Measurements from ENCODE around the gene CYP4F8. TPM values are rescaled to one million over a fixed set of nuclear protein-coding genes. Genes with fewer than 3 reads are reported as not detected.
"Not testable (repeated sequence)": the region's sequence is repeated elsewhere in the genome, so short reads cannot be mapped to it uniquely, and the experiment has no call there.

CYP4F8 gene
- total and polyA plus RNA-seq, 2 experiments from 2014 or later: not detected

- Histone ChIP-seq H3K4me3 (no peak within 1 kb of the TSS), H3F3A (ENCODE audit: insufficient read depth) (no peaks in the 10 kb centered on the region), H3K36me3 (ENCODE audit: low read depth) (no peaks in the 10 kb centered on the region), H3K9me2 (ENCODE audit: insufficient read depth) (no peaks in the 10 kb centered on the region), H3K4me2 (ENCODE audit: unreplicated experiment) (no peak within 1 kb of the TSS), H3K27ac (no peak within 1 kb of the TSS), H3K9ac (no peak within 1 kb of the TSS), H2AFZ (no peak within 1 kb of the TSS), H3K79me2 (ENCODE audit: insufficient read depth) (no peaks in the 10 kb centered on the region), H4K20me1 (ENCODE audit: insufficient read depth) (no peaks in the 10 kb centered on the region), H3K4me1 (ENCODE audit: insufficient read depth) (no peaks in the 10 kb centered on the region), H3K9me3 (ENCODE audit: low read depth) (no peaks in the 10 kb centered on the region), H3K27me3 (replicated peaks; ENCODE audit: insufficient read depth) (no peaks in the 10 kb centered on the region)
- in situ Hi-C loops (cut with MboI): loop anchor here (5.0 kb wide), 1 partner anchor 105 kb away; no protein-coding TSS in a partner anchor
- no peak for TF ChIP-seq EZH2phosphoT487 (IDR thresholded peaks at IDR 0.05; ENCODE audit: insufficient read depth, low read depth)
- TF ChIP-seq EZH2 (IDR thresholded peaks at IDR 0.05; ENCODE audit: insufficient read depth, poor library complexity, severe bottlenecking): no peak
- 1 to 2% methylated on average over 5 to 6 of the region's 6 CpGs for WGBS, 2 experiments (ENCODE audit: low coverage in 1 of 2, low lambda C conversion rate in 2 of 2, missing lambda C conversion rate in 2 of 2)
- peak; percentile 10 for DNase-seq
These were observed 57.7 kb downstream of the CYP4F8 start, which contains the start of gene CYP4F12 for GRCh38 chr19:15672580-15673175. Gene CYP4F12 (plus strand): TSS chr19:15673087. CDS start chr19:15673530, 443 bp downstream.

GRCh38 chr19:15673176-15673654, 58.2 kb downstream of the CYP4F8 start:
- Histone ChIP-seq H3K4me1 (ENCODE audit: insufficient read depth) (no peaks in the 10 kb centered on the region), H3K79me2 (ENCODE audit: insufficient read depth) (no peaks in the 10 kb centered on the region), H3K4me2 (ENCODE audit: unreplicated experiment) (no peak overlapping the region), H4K20me1 (ENCODE audit: insufficient read depth) (no peaks in the 10 kb centered on the region), H2AFZ (no peak overlapping the region), H3K9me3 (ENCODE audit: low read depth) (no peaks in the 10 kb centered on the region), H3K9ac (no peak overlapping the region), H3K4me3 (no peak overlapping the region), H3K36me3 (ENCODE audit: low read depth) (no peaks in the 10 kb centered on the region), H3K27me3 (replicated peaks; ENCODE audit: insufficient read depth) (no peaks in the 10 kb centered on the region), H3K27ac (no peak overlapping the region), H3K9me2 (ENCODE audit: insufficient read depth) (no peaks in the 10 kb centered on the region), H3F3A (ENCODE audit: insufficient read depth) (no peaks in the 10 kb centered on the region)
- in situ Hi-C loops (cut with MboI): loop anchor here (5.0 kb wide), 1 partner anchor 104 kb away; no protein-coding TSS in a partner anchor
- no peak for DNase-seq
- TF ChIP-seq EZH2 (IDR thresholded peaks at IDR 0.05; ENCODE audit: insufficient read depth, poor library complexity, severe bottlenecking) (no peak), EZH2phosphoT487 (IDR thresholded peaks at IDR 0.05; ENCODE audit: insufficient read depth, low read depth) (no peak)
- 22 to 25% methylated on average over 9 of the region's 9 CpGs for WGBS, 2 experiments (ENCODE audit: low coverage in 1 of 2, low lambda C conversion rate in 2 of 2, missing lambda C conversion rate in 2 of 2)

- Histone ChIP-seq H3K79me2 (ENCODE audit: insufficient read depth) (no peaks in the 10 kb centered on the region), H3K27me3 (replicated peaks; ENCODE audit: insufficient read depth) (no peaks in the 10 kb centered on the region), H3K9me3 (ENCODE audit: low read depth) (no peaks in the 10 kb centered on the region), H3F3A (ENCODE audit: insufficient read depth) (no peaks in the 10 kb centered on the region), H3K4me3 (no peak overlapping the region), H3K27ac (no peak overlapping the region), H3K4me1 (ENCODE audit: insufficient read depth) (no peaks in the 10 kb centered on the region), H4K20me1 (ENCODE audit: insufficient read depth) (no peaks in the 10 kb centered on the region), H3K36me3 (ENCODE audit: low read depth) (no peaks in the 10 kb centered on the region), H3K9me2 (ENCODE audit: insufficient read depth) (no peaks in the 10 kb centered on the region), H3K4me2 (ENCODE audit: unreplicated experiment) (no peak overlapping the region), H3K9ac (no peak overlapping the region), H2AFZ (no peak overlapping the region)
- 0 to 10% methylated on average over 3 of the region's 3 CpGs for WGBS, 2 experiments (ENCODE audit: low coverage in 1 of 2, low lambda C conversion rate in 2 of 2, missing lambda C conversion rate in 2 of 2)
- no peak for DNase-seq
- TF ChIP-seq EZH2 (IDR thresholded peaks at IDR 0.05; ENCODE audit: insufficient read depth, poor library complexity, severe bottlenecking): no peak
- no peak for TF ChIP-seq EZH2phosphoT487 (IDR thresholded peaks at IDR 0.05; ENCODE audit: insufficient read depth, low read depth)
- in situ Hi-C loops (cut with MboI): no loop called here
These were observed 60.5 kb downstream of the CYP4F8 start for GRCh38 chr19:15675560-15675959.

DNA sequence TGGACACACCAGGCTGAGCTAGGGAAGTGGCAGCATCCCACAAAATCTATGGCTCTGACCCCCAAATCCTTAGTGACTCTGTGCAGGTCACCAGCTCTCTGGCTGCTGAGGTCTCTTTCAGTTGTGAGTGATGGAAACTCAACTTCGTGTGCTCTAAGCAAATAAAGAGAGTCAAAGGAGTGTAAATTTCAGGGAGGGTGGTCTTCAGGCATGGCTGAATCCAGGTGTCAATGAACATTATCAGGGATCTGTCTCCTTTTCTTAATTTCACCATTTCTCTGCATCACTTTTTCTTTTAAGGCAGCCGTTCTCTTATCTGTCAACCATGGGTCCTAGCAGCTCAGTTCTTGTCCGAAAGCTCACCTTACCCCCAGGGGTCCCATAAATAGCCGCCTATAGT, 64.1 kb downstream of the CYP4F8 start:
- in situ Hi-C loops (cut with MboI): no loop called here
- DNase-seq: no peak
- H2AFZ ChIP-seq: no peak overlapping the region
- H3K4me3 ChIP-seq: no peak overlapping the region
- no peaks in the 10 kb centered on the region for H3K27me3 ChIP-seq (replicated peaks; ENCODE audit: insufficient read depth)
- no peak for TF ChIP-seq EZH2phosphoT487 (IDR thresholded peaks at IDR 0.05; ENCODE audit: insufficient read depth, low read depth)
- no peak for TF ChIP-seq EZH2 (IDR thresholded peaks at IDR 0.05; ENCODE audit: insufficient read depth, poor library complexity, severe bottlenecking)
- no peaks in the 10 kb centered on the region for H3K9me3 ChIP-seq (ENCODE audit: low read depth)
- no peak overlapping the region for H3K4me2 ChIP-seq (ENCODE audit: unreplicated experiment)
- 4 to 6% methylated on average over 4 of the region's 4 CpGs for WGBS, 2 experiments (ENCODE audit: low coverage in 1 of 2, low lambda C conversion rate in 2 of 2, missing lambda C conversion rate in 2 of 2)
- H3K27ac ChIP-seq: no peak overlapping the region
- no peak overlapping the region for H3K9ac ChIP-seq
- no peaks in the 10 kb centered on the region for H3K79me2 ChIP-seq (ENCODE audit: insufficient read depth)
- no peaks in the 10 kb centered on the region for H3K36me3 ChIP-seq (ENCODE audit: low read depth)
- no peaks in the 10 kb centered on the region for H3K4me1 ChIP-seq (ENCODE audit: insufficient read depth)
- H3K9me2 ChIP-seq (ENCODE audit: insufficient read depth): no peaks in the 10 kb centered on the region
- H3F3A ChIP-seq (ENCODE audit: insufficient read depth): no peaks in the 10 kb centered on the region
- no peaks in the 10 kb centered on the region for H4K20me1 ChIP-seq (ENCODE audit: insufficient read depth)

DNA sequence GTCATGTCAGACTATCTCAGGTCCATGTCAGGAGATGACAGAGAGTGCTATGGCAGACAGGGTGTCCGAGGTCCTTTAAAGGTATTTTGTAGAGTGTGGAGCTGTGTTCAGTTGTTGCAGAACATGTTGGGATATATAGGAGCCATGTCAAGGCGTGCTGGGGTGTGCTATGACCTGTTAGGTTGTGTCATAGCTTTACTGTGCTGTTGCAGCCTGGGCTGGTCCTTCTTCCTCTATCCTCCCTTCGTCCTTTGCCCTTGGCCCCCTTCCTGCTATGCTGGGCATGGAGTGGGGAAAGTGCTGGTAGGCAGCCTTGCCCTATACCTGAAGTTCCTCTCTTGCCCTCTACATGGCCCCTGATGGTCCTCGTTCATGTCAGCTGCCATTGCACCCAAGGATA, 64.8 kb downstream of the CYP4F8 start:
- DNase-seq; H3K4me2 ChIP-seq (ENCODE audit: unreplicated experiment); H3K9me2 ChIP-seq (ENCODE audit: insufficient read depth); H3K4me3 ChIP-seq; H4K20me1 ChIP-seq (ENCODE audit: insufficient read depth); H3K9ac ChIP-seq; H2AFZ ChIP-seq; H3K36me3 ChIP-seq (ENCODE audit: low read depth); H3K79me2 ChIP-seq (ENCODE audit: insufficient read depth); H3K27ac ChIP-seq; H3K9me3 ChIP-seq (ENCODE audit: low read depth); H3K27me3 ChIP-seq (replicated peaks; ENCODE audit: insufficient read depth); in situ Hi-C loops (cut with MboI); H3F3A ChIP-seq (ENCODE audit: insufficient read depth); H3K4me1 ChIP-seq (ENCODE audit: insufficient read depth): not testable (repeated sequence)
- WGBS, 2 experiments (ENCODE audit: low coverage in 1 of 2, low lambda C conversion rate in 2 of 2, missing lambda C conversion rate in 2 of 2): 12 to 17% methylated on average over 4 of the region's 4 CpGs

Small RNA genes lying within 50 kb of the gene (small RNA-seq; reads per million reads assigned to genes)
- gene AD000091.1 (ENCODE audit: low read depth, low replicate concordance): not detected

Other genes with a start within 250 kb of the CYP4F8 start
- 13.4 and 19.7 TPM in 2 replicates for gene AKAP8, start 235.4 kb upstream of the CYP4F8 start, total RNA-seq (2014; rRNA removed; shearing (Covaris generic))
- 14.6 and 14.8 TPM in 2 replicates for gene AKAP8, start 235.4 kb upstream of the CYP4F8 start, polyA plus RNA-seq (2016; fragmentation: Nextera tagmentation; extraction: Ambion mirVana)
- gene AKAP8L, start 196.2 kb upstream of the CYP4F8 start, total RNA-seq (2014; rRNA removed; shearing (Covaris generic)): 37.4 and 38.3 TPM in 2 replicates
- 21.5 and 21.9 TPM in 2 replicates for gene AKAP8L, start 196.2 kb upstream of the CYP4F8 start, polyA plus RNA-seq (2016; fragmentation: Nextera tagmentation; extraction: Ambion mirVana)
- 18.8 and 22.0 TPM in 2 replicates for gene WIZ, start 165.3 kb upstream of the CYP4F8 start, total RNA-seq (2014; rRNA removed; shearing (Covaris generic))
- 6.1 and 6.9 TPM in 2 replicates for gene WIZ, start 165.3 kb upstream of the CYP4F8 start, polyA plus RNA-seq (2016; fragmentation: Nextera tagmentation; extraction: Ambion mirVana)
- not detected in 2 replicates for gene RASAL3, start 150.7 kb upstream of the CYP4F8 start, total RNA-seq (2014; rRNA removed; shearing (Covaris generic))
- not detected in 2 replicates for gene RASAL3, start 150.7 kb upstream of the CYP4F8 start, polyA plus RNA-seq (2016; fragmentation: Nextera tagmentation; extraction: Ambion mirVana)
- gene PGLYRP2, start 135.7 kb upstream of the CYP4F8 start, total RNA-seq (2014; rRNA removed; shearing (Covaris generic)): not detected in 2 replicates
- not detected in 2 replicates for gene PGLYRP2, start 135.7 kb upstream of the CYP4F8 start, polyA plus RNA-seq (2016; fragmentation: Nextera tagmentation; extraction: Ambion mirVana)
- gene CYP4F22, start 106.7 kb upstream of the CYP4F8 start, total RNA-seq (2014; rRNA removed; shearing (Covaris generic)): not detected in 2 replicates
- gene CYP4F22, start 106.7 kb upstream of the CYP4F8 start, polyA plus RNA-seq (2016; fragmentation: Nextera tagmentation; extraction: Ambion mirVana): not detected in 2 replicates
- not detected in 2 replicates for gene CYP4F3, start 25.7 kb downstream of the CYP4F8 start, total RNA-seq (2014; rRNA removed; shearing (Covaris generic))
- gene CYP4F3, start 25.7 kb downstream of the CYP4F8 start, polyA plus RNA-seq (2016; fragmentation: Nextera tagmentation; extraction: Ambion mirVana): not detected in 2 replicates
- not detected in 2 replicates for gene CYP4F12, start 57.9 kb downstream of the CYP4F8 start, total RNA-seq (2014; rRNA removed; shearing (Covaris generic))
- not detected in 2 replicates for gene CYP4F12, start 57.9 kb downstream of the CYP4F8 start, polyA plus RNA-seq (2016; fragmentation: Nextera tagmentation; extraction: Ambion mirVana)
- not detected in 2 replicates for gene OR10H2, start 112.8 kb downstream of the CYP4F8 start, total RNA-seq (2014; rRNA removed; shearing (Covaris generic))
- gene OR10H2, start 112.8 kb downstream of the CYP4F8 start, polyA plus RNA-seq (2016; fragmentation: Nextera tagmentation; extraction: Ambion mirVana): not detected in 2 replicates
- gene OR10H3, start 122.8 kb downstream of the CYP4F8 start, total RNA-seq (2014; rRNA removed; shearing (Covaris generic)): not detected in 2 replicates
- not detected in 2 replicates for gene OR10H3, start 122.8 kb downstream of the CYP4F8 start, polyA plus RNA-seq (2016; fragmentation: Nextera tagmentation; extraction: Ambion mirVana)
- gene OR10H5, start 172.4 kb downstream of the CYP4F8 start, total RNA-seq (2014; rRNA removed; shearing (Covaris generic)): not detected in 2 replicates
- not detected in 2 replicates for gene OR10H5, start 172.4 kb downstream of the CYP4F8 start, polyA plus RNA-seq (2016; fragmentation: Nextera tagmentation; extraction: Ambion mirVana)
- gene OR10H1, start 200.4 kb downstream of the CYP4F8 start, total RNA-seq (2014; rRNA removed; shearing (Covaris generic)): not detected in 2 replicates
- gene OR10H1, start 200.4 kb downstream of the CYP4F8 start, polyA plus RNA-seq (2016; fragmentation: Nextera tagmentation; extraction: Ambion mirVana): not detected in 2 replicates